ENCODE measurements around the gene LY86. TPM values are rescaled to one million over a fixed set of nuclear protein-coding genes. Genes with fewer than 3 reads are reported as not detected.

Gene LY86
- total and polyA plus RNA-seq, 9 of the 15 experiments (the other 6 are each of a cell fraction or from before 2014, with no cell fraction given) = 0.08 to 0.20 TPM; not detected in 7

DNA sequence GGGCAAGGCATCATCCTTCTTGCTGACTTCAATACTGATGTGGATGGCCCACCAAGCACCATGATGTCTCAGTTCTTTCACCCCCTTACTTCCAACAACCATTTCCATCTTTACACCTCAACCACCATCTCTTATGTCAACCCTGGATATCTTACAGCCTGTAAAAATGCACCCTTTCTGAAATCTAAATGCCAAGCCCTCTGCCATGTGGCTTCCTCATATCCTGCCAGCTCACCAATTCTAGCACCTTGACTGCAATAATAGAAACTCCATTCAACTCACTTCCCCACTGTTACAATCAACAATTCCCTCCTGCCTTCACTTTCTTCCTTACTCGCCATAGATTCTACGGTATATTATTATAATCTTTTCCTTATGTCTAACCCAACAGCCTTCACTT, 57.9 kb downstream of the LY86 start:
- H2AFZ ChIP-seq (ENCODE audit: low read depth, low read length) = no peak overlapping the region
- H3K9me1 ChIP-seq (ENCODE audit: control insufficient read depth, insufficient read depth, low read length) = no peaks in the 10 kb centered on the region
- no peak overlapping the region for H3K4me2 ChIP-seq (ENCODE audit: insufficient read depth, low read length)
- H3K79me2 ChIP-seq (ENCODE audit: control insufficient read depth, insufficient read depth, low read length) = no peaks in the 10 kb centered on the region
- ChIA-PET CTCF (ENCODE audit: low intra/inter-chr PET ratio) (no interaction called here), POLR2A (interaction anchor here (0.5 to 0.6 kb wide), 2 partner anchors 11 to 33 kb away, joined by 4 read pairs; no protein-coding TSS in a partner anchor)
- no peak for DNase-seq (ENCODE audit: extremely low read depth in 1 of 4, low spot score in 3 of 4)
- BruUV-seq (replicated peaks) = no TSS peak
- H3K9ac ChIP-seq (ENCODE audit: insufficient read depth in 1 of 2, low read depth in 2 of 2, low read length in 2 of 2) = no peak overlapping the region
- in situ Hi-C loops (cut with MboI) = no loop called here
- no peaks in the 10 kb centered on the region; a peak in 2 of 5 replicates for H3K4me1 ChIP-seq (replicated peaks in 1 of 2; ENCODE audit: control insufficient read depth in 2 of 2, insufficient read depth in 2 of 2, low read length in 2 of 2)
- no peak for ATAC-seq
- intact Hi-C loops (cut with micrococcal nuclease) = loop anchor here (5.0 kb wide), 1 partner anchor 89 kb away; no protein-coding TSS in a partner anchor
- no peaks in the 10 kb centered on the region for H3K9me3 ChIP-seq (replicated peaks; ENCODE audit: control insufficient read depth, insufficient read depth, low read depth, low read length)
- no peaks in the 10 kb centered on the region for H4K20me1 ChIP-seq (replicated peaks; ENCODE audit: control insufficient read depth, insufficient read depth, low read length)
- WGBS (ENCODE audit: insufficient coverage, low coverage, missing lambda C conversion rate) = 25% methylated on average over 2 of the region's 2 CpGs
- no peak overlapping the region for H3K4me3 ChIP-seq
- TF ChIP-seq, protein P1, sequence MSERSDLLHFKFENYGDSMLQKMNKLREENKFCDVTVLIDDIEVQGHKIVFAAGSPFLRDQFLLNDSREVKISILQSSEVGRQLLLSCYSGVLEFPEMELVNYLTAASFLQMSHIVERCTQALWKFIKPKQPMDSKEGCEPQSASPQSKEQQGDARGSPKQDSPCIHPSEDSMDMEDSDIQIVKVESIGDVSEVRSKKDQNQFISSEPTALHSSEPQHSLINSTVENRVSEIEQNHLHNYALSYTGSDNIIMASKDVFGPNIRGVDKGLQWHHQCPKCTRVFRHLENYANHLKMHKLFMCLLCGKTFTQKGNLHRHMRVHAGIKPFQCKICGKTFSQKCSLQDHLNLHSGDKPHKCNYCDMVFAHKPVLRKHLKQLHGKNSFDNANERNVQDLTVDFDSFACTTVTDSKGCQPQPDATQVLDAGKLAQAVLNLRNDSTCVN (CRISPR knock-in tag; IDR thresholded peaks at IDR 0.05) = 0 out of 2 replicates have a peak, but pooled peaks have one; percentile 39
- TF ChIP-seq LARP7 (IDR thresholded peaks at IDR 0.05) (no peak), ZNF644 (tag; IDR thresholded peaks at IDR 0.05; ENCODE audit: low read depth) (no peak), STAT5B (CRISPR knock-in tag; IDR thresholded peaks at IDR 0.05) (no peak), STAT5A (IDR thresholded peaks at IDR 0.05; ENCODE audit: borderline replicate concordance, low read length) (no peak), KLF6 (CRISPR knock-in tag; IDR thresholded peaks at IDR 0.05; ENCODE audit: borderline replicate concordance) (no peak)
- TF ChIP-seq, protein P2, sequence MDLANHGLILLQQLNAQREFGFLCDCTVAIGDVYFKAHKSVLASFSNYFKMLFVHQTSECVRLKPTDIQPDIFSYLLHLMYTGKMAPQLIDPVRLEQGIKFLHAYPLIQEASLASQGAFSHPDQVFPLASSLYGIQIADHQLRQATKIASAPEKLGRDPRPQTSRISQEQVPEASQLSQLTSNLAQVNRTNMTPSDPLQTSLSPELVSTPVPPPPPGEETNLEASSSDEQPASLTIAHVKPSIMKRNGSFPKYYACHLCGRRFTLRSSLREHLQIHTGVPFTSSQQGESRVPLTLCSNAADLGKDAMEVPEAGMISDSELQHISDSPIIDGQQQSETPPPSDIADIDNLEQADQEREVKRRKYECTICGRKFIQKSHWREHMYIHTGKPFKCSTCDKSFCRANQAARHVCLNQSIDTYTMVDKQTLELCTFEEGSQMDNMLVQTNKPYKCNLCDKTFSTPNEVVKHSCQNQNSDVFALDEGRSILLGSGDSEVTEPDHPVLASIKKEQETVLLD (IDR thresholded peaks at IDR 0.05) = no peak
- FAIRE-seq = no peak
- no peaks in the 10 kb centered on the region for H3K36me3 ChIP-seq (ENCODE audit: control insufficient read depth, insufficient read depth, low read length)
- peaks cover 11 to 25% of the 10 kb centered on the region in 2 experiments for H3K27me3 ChIP-seq (ENCODE audit: control insufficient read depth in 2 of 2, insufficient read depth in 2 of 2, low read length in 2 of 2)
- no peak overlapping the region for H3K27ac ChIP-seq (ENCODE audit: extremely low read depth, low read depth, low read length)
